HUES48 (cell line): ENCODE data around the gene GRK4.
"Not testable (repeated sequence)": the region's sequence is repeated elsewhere in the genome, so short reads cannot be mapped to it uniquely, and the experiment has no call there.

Experiments
- H3K27ac ChIP-seq: one replicate; pipeline ENCODE4 v1.7.0; 2013; ENCODE audit warnings: low read depth, low read length, inconsistent platforms
- H3K27me3 ChIP-seq: 2 replicates; pipeline ENCODE4 v1.6.1; 2013; ENCODE audit warnings: mild to moderate bottlenecking, low read length; ENCODE audit not compliant: control insufficient read depth, insufficient read depth
- H3K36me3 ChIP-seq: 2 replicates; pipeline ENCODE4 v1.6.1; 2013; ENCODE audit warnings: low read length; ENCODE audit not compliant: control insufficient read depth, insufficient read depth
- H3K4me1 ChIP-seq: 2 replicates; pipeline ENCODE4 v1.6.1; 2013; ENCODE audit warnings: mild to moderate bottlenecking, low read length; ENCODE audit not compliant: control insufficient read depth, insufficient read depth
- H3K4me3 ChIP-seq: 2 replicates; pipeline ENCODE4 v1.5.1; 2013; ENCODE audit warnings: mild to moderate bottlenecking, low read depth, low read length
- H3K9ac ChIP-seq: 2 replicates; pipeline ENCODE4 v1.6.1; 2013; ENCODE audit warnings: mild to moderate bottlenecking, low read depth, low read length, moderate library complexity
- H3K9me3 ChIP-seq: 2 replicates; pipeline ENCODE4 v1.6.1; 2013; ENCODE audit warnings: low read length; ENCODE audit not compliant: control insufficient read depth, insufficient read depth

The GRK4 gene

GRCh38 chr4:2937986-2938385 is 25.4 kb upstream of the GRK4 start:
- H3K9me3 ChIP-seq, result no peaks in the 10 kb centered on the region
- H3K27ac ChIP-seq, result no peak overlapping the region
- peaks cover 67% of the 10 kb centered on the region for H3K36me3 ChIP-seq
- no peaks in the 10 kb centered on the region for H3K27me3 ChIP-seq
- H3K4me1 ChIP-seq, result peaks cover 11% of the 10 kb centered on the region
- no peak overlapping the region for H3K9ac ChIP-seq
- H3K4me3 ChIP-seq, result no peak overlapping the region

GRCh38 chr4:2938411-2938810 is 25.0 kb upstream of the GRK4 start:
- peaks cover 68% of the 10 kb centered on the region for H3K36me3 ChIP-seq

GRCh38 chr4:2938906-2939305 is 24.5 kb upstream of the GRK4 start:
- no peaks in the 10 kb centered on the region for H3K9me3 ChIP-seq
- H3K27me3 ChIP-seq, result no peaks in the 10 kb centered on the region
- H3K27ac ChIP-seq, result no peak overlapping the region
- peaks cover 73% of the 10 kb centered on the region for H3K36me3 ChIP-seq
- H3K4me1 ChIP-seq, result peaks cover 11% of the 10 kb centered on the region
- H3K4me3 ChIP-seq, result no peak overlapping the region
- H3K9ac ChIP-seq, result no peak overlapping the region

More at GRCh38 chr4:2938411-2938810, 25.0 kb upstream of the GRK4 start:
- H3K9ac ChIP-seq, H3K4me3 ChIP-seq, H3K9me3 ChIP-seq, H3K27ac ChIP-seq, H3K27me3 ChIP-seq: not testable (repeated sequence)
- H3K4me1 ChIP-seq, result peaks cover 11% of the 10 kb centered on the region

GRCh38 chr4:2939383-2940243 is 23.8 kb upstream of the GRK4 start:
- no peak overlapping the region for H3K4me3 ChIP-seq
- H3K36me3 ChIP-seq, result peaks cover 78% of the 10 kb centered on the region
- H3K9me3 ChIP-seq, result no peaks in the 10 kb centered on the region
- H3K27me3 ChIP-seq, result no peaks in the 10 kb centered on the region
- H3K9ac ChIP-seq, result no peak overlapping the region
- H3K27ac ChIP-seq, result no peak overlapping the region
- peaks cover 11% of the 10 kb centered on the region for H3K4me1 ChIP-seq

- peaks cover 9% of the 10 kb centered on the region for H3K4me1 ChIP-seq
- H3K9me3 ChIP-seq, result no peaks in the 10 kb centered on the region
- no peak overlapping the region for H3K9ac ChIP-seq
- H3K36me3 ChIP-seq, result peaks cover 87% of the 10 kb centered on the region
- H3K27me3 ChIP-seq, result no peaks in the 10 kb centered on the region
- H3K4me3 ChIP-seq, result no peak overlapping the region
- no peak overlapping the region for H3K27ac ChIP-seq
Measured at GRCh38 chr4:2940267-2941137, 22.9 kb upstream of the GRK4 start.

- peaks cover 95% of the 10 kb centered on the region for H3K36me3 ChIP-seq
- H3K27ac ChIP-seq, result no peak overlapping the region
- 0 out of 2 replicates have a peak, but pooled peaks cover 3% of the 10 kb centered on the region for H3K4me1 ChIP-seq
- H3K9me3 ChIP-seq, result no peaks in the 10 kb centered on the region
- H3K27me3 ChIP-seq, result no peaks in the 10 kb centered on the region
- H3K9ac ChIP-seq, result no peak overlapping the region
- no peak overlapping the region for H3K4me3 ChIP-seq
Measured at GRCh38 chr4:2941138-2942036, 22.0 kb upstream of the GRK4 start.

- Histone ChIP-seq H3K9ac (no peak overlapping the region), H3K4me3 (no peak overlapping the region), H3K27ac (no peak overlapping the region), H3K36me3 (peaks cover 95% of the 10 kb centered on the region), H3K4me1 (0 out of 2 replicates have a peak, but pooled peaks cover 1% of the 10 kb centered on the region), H3K9me3 (no peaks in the 10 kb centered on the region), H3K27me3 (no peaks in the 10 kb centered on the region)
Measured at GRCh38 chr4:2942037-2942531, 21.3 kb upstream of the GRK4 start.

GRCh38 chr4:2942532-2943363 is 20.6 kb upstream of the GRK4 start:
- peaks cover 95% of the 10 kb centered on the region for H3K36me3 ChIP-seq
- no peaks in the 10 kb centered on the region for H3K4me1 ChIP-seq
- H3K27ac ChIP-seq, result no peak overlapping the region

GRCh38 chr4:2943364-2944090 is 19.8 kb upstream of the GRK4 start:
- Histone ChIP-seq H3K9me3 (no peaks in the 10 kb centered on the region), H3K4me1 (no peaks in the 10 kb centered on the region), H3K4me3 (no peak overlapping the region), H3K9ac (no peak overlapping the region), H3K27ac (no peak overlapping the region), H3K36me3 (peaks cover 95% of the 10 kb centered on the region), H3K27me3 (no peaks in the 10 kb centered on the region)

More at GRCh38 chr4:2942532-2943363, 20.6 kb upstream of the GRK4 start:
- H3K9me3 ChIP-seq, result no peaks in the 10 kb centered on the region
- no peak overlapping the region for H3K4me3 ChIP-seq
- H3K9ac ChIP-seq, result no peak overlapping the region
- no peaks in the 10 kb centered on the region for H3K27me3 ChIP-seq
